GM19395 (cell line): Measurements from ENCODE around the gene ZMYND11.
A peak's percentile ranks its signal among the peaks of the same experiment; 100 is the strongest.
"Not testable (repeated sequence)": the region's sequence is repeated elsewhere in the genome, so short reads cannot be mapped to it uniquely, and the experiment has no call there.

Experiments used
- ATAC-seq: cut with Tn5 transposase; IDR thresholded peaks from one replicate; pipeline ENCODE4 v1.9.1; 2021; ENCODE audit warnings: mild to moderate bottlenecking, moderate library complexity; ENCODE audit not compliant: unreplicated experiment

Gene ZMYND11

GRCh38 chr10:279232-279631 is 144.0 kb downstream of the ZMYND11 start:
- ATAC-seq: no peak

GRCh38 chr10:279655-280054 is 144.4 kb downstream of the ZMYND11 start:
- ATAC-seq: no peak

- ATAC-seq: no peak
These were observed 147.3 kb downstream of the ZMYND11 start for GRCh38 chr10:282294-283139.

GRCh38 chr10:283140-283479 is 147.9 kb downstream of the ZMYND11 start:
- ATAC-seq: no peak

- ATAC-seq: peak; percentile 85
These were observed 148.7 kb downstream of the ZMYND11 start for GRCh38 chr10:283916-284356.

- no peak for ATAC-seq
These were observed 150.0 kb downstream of the ZMYND11 start for GRCh38 chr10:285216-285615.

GRCh38 chr10:287026-287709 is 151.9 kb downstream of the ZMYND11 start:
- no peak for ATAC-seq

- ATAC-seq: no peak
These were observed 152.6 kb downstream of the ZMYND11 start for GRCh38 chr10:287814-288213.

- ATAC-seq: no peak
These were observed 153.3 kb downstream of the ZMYND11 start for GRCh38 chr10:288316-289200.

- no peak for ATAC-seq
These were observed 154.3 kb downstream of the ZMYND11 start for GRCh38 chr10:289581-289980.

GRCh38 chr10:290026-290725 is 154.9 kb downstream of the ZMYND11 start:
- no peak for ATAC-seq

- ATAC-seq: no peak
These were observed 158.4 kb downstream of the ZMYND11 start for GRCh38 chr10:293636-294035.

GRCh38 chr10:297567-297966 is 162.3 kb downstream of the ZMYND11 start:
- no peak for ATAC-seq

- ATAC-seq: no peak
These were observed 162.8 kb downstream of the ZMYND11 start for GRCh38 chr10:298033-298432.

- peak; percentile 63 for ATAC-seq
These were observed 164.3 kb downstream of the ZMYND11 start for GRCh38 chr10:299512-299911.

GRCh38 chr10:299969-300368 is 164.7 kb downstream of the ZMYND11 start:
- peak; percentile 81 for ATAC-seq

GRCh38 chr10:300580-300979 is 165.3 kb downstream of the ZMYND11 start:
- ATAC-seq: not testable (repeated sequence)

- ATAC-seq: no peak
These were observed 166.3 kb downstream of the ZMYND11 start for GRCh38 chr10:301536-301935.
